AG20443 (cell line): ENCODE measurements around the gene HEXD.
"Not testable (repeated sequence)": the region's sequence is repeated elsewhere in the genome, so short reads cannot be mapped to it uniquely, and the experiment has no call there.

ENCODE experiments used
- DNase-seq: peaks from one replicate; pipeline ENCODE4 v3.0.0; 2012; ENCODE audit warnings: low spot score, mixed read lengths

HEXD gene

DNA sequence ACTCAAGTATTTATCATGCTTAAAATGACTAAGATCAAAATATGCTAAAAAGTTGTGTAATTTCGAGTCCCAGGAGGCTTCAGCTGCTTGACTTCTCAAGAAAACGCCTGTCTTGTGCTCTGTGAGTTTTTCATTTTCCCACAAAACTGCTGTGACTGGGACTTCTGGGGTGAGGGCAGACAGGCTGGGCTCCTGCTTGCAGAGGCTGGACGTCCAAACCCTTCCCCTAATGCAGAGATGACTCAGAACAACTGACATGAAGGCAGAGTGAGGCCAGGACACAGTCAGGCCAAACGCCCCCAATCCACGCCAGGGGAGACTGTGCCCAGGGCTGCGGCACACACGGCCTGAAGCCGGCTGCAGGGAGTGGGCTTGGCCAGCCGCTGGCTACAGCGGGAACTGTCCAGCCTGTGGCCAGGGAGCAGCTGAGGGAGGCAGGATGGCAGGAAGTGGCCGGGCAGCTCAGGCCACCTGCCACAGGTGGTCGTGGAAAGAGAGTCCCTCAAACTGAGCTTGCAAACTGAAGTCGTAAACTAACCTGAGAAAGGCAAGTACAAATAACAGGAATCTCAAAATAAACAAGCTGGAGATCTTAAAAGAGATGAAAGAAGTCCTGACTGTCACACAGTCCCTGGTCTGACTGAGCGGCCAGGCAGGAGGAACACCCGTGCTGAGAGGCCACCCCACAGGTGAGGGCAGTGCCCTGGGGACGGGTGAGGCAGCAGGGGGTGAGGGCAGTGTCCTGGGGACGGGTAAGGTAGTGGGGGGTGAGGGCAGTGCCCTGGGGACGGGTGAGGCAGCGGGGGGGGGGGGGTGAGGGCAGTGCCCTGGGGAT, 21.3 kb upstream of the HEXD start:
- DNase-seq: peak; percentile 89

DNA sequence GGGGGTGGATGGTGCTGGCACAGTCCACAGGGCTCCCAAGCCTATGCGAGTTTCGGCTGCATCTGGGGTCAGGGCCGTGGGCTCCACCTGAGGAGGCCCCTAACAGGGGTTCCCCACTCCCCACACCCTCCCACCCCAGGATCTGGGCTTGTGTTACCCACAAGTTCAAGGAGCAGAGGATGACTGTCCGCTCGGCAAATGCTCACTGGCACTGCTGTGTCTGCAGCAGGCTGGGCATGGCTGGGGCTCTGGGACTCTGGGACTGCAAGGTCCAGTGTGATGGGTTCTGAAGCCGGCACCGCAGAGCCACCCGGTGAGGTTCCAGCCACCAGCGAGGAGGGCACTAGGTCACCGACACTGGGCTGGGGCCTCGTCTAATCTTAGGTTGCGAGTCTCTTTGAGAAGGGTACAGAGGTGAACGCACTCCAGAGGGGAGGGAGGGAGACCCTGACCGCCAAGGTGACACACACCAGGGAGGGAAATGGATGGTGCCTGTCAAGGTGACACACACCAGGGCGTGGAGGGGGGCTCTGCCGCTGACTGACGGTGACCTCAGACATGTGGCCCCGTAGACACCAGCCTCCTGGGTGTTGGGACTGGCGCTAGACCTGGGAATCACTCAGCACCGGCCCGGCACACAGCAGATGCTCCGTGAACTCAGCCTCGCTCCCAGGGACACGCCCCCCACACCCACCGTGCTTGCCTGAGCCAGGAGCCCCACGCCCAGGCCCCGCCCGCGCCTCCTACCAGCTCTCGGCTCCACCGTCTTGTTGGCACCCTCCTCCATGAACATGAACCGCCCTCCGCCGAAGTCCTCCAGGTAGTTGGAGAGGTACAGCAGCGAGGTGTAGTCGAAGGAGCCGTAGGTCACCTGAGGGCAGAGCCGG, 20.5 kb upstream of the HEXD start:
- no peak for DNase-seq

DNA sequence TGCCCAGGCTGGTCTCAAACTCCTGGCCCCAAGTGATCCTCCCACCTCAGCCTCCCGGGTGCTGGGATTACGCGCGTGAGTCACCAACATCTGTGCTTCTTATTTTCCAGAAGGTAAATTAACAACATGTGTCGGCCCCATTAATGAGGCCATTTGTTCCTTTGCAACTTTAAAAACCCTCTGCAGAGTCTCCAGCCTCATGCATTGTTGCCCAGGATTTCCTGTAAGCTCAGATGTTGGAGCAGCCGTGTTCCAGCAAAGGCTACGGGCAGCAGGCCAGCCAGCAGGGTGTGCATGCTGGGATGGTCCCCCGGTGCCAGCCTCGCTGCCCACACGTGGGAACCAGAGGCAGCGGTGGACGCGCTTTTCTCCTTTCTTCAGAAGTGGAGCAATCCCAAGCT, 19.1 kb upstream of the HEXD start:
- DNase-seq: peak; percentile 79

DNA sequence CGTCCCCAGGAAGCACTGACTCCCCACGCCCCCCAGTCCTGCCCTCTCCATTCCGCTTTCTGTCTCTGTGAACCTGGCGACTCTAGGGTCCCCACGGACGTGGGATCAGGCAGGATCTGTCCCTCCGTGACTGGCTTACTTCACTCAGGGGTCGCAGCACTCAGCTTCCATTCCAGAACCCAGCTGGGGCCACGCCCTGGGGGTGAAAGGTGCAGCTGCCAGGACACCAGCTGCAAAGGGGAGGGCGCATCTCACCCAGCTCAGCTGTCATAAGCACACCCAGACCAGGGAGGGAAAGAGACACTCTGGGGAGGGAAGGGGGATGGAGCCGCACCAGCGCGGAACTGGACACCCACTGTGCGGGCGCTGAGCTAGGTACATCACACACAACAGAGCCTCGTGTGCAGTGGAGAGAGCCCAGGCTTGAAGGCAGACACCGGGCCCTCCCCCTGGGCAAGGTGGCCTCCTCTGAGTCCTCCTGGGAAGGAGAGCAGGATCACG, 18.5 kb upstream of the HEXD start:
- DNase-seq: no peak

DNA sequence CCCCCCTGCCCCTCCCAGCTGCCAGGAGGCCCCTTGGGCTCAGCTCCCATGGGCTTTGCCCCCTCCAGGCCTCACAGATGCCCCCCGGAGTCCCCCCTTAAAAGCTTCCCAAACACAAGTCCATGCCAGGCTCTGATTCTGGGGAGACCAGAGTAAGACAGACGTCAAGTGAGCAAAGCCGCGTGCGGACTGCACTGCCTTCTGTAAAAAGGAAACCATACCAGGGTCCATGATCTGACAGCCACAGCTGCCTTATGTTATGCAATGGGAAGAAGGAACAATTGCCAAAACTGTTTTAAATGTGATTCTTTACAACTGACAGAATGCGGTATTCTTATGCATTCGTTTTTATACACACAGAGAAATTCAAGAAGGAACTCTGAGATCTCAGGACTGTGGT, 17.9 kb upstream of the HEXD start:
- DNase-seq: no peak

DNA sequence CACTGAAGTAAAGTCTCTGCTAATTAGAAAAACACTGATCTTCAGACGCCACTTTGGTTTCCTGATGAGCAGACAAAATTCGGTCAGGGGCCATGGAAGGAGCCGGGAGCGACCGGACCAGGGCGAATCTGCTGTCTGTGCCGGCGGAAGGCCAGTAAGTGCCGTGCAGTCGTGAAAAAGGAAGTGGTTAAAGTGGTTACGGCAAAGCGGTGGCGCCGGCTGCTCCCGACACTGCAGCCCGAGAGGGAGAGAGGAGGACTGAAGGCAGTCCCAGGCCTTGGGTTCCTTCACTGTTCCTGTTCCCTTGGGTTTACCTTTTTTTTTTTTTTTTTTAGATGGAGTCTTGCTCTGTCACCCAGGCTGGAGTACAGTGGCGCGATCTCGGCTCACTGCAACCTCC, 17.3 kb upstream of the HEXD start:
- peak; percentile 77 for DNase-seq

DNA sequence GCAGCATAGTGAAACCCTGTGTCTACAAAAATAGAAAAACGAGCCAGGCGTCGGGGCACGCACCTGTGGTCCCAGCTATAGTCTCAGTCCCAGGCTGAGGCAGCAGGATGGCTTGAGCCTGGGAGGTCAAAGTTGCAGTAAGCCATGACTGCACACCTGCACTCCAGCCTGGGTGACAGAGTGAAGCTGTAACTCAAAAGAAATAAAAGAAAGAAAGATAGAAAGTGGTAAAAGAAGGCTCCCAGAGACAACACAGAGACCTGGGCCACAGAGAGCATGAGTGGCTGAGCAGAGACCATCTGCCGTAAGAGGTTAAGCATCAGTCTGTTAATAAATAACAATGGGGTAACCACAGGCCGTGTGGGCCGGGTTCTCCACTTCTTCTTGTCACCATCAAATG, 15.3 kb upstream of the HEXD start:
- DNase-seq: no peak

DNA sequence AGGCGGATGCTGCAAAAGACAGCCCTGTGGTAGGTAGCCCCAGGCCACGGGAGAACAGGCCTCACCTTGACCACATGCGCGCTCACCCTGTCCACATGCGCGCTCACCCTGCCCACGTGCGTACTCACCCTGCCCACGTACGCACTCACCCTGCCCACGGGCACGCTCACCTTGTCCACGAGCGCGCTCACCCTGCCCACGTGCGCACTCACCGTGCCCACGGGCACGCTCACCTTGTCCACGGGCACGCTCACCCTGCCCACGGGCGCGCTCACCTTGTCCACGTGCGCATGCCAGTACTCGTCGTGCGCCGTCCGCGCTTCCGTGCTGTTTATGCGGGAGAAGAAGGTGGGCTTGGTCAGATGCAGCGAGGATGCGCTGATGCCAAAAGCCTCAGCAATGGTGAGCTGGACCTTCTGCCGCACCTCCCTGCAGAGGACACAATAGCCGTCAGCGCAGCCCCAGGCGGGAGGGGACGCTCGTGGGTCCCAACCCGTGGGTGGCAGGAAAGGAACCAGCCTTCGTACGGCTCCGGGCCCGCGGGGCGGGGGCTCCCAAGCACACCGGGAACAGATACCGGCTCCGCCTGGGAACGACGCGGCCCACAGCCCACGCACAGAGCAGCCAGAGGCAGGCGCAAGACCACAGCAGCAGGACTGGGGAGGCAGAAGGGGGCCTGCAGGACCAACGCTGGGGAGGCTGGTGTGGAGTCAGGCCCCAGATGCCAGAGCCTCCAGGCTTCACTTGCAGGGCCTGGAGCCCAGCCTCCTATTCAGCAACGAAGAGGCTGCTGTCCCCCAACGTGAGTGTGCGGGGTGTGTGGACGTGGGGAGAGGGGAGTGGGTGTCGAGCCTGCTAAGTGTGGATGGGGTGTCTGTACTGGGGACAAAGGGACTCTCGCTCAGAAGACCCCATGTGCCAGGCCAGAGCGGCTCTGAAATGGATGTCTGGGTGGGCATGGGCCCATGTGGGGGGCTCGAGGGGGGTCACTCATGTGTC, 14.2 kb upstream of the HEXD start:
- DNase-seq: no peak

DNA sequence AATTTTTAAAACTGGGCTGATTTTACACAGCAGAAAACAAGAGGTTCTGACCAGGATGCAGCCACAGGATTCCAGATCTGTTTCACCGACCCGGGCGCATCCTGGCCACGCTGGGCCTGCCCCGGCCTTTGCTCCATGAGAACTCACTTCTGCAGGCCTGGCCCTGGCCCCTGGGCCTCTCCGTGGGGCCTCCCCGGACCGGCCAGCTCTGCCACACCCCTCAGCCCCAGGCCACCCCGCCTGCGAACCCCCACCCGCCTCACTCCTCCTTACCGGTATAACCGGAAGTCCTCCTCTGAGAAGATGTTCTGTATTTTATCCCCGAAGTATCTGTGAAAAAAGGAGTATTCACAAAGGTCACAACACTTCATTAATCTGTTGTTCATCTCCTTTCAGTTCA, 13.1 kb upstream of the HEXD start:
- DNase-seq: no peak

DNA sequence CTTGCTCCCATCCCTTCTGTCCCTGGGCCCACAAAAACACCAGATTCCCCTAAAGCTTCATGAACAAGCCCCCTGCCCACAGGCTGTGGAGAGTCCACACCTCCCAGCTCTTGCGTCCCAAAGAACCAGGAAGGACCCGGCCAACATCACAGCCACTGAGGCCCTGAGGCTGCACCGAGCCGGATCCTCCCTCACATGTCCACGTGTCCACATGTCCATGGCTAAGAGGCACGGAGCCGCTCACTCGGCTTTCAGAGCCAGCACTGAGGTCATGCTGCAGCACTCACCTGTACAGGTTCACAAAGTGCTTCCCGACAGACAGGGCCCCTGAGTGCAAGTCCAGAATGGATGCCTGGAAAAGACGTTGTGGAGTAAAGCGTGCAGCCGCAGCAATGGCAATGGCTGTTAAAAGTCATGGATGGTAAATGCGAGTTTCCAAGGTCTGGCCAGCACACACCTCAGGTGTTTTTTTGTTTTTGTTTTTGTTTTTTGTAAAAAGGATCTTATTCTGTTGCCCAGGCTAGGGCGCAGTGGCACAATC, 11.9 kb upstream of the HEXD start:
- DNase-seq: no peak

DNA sequence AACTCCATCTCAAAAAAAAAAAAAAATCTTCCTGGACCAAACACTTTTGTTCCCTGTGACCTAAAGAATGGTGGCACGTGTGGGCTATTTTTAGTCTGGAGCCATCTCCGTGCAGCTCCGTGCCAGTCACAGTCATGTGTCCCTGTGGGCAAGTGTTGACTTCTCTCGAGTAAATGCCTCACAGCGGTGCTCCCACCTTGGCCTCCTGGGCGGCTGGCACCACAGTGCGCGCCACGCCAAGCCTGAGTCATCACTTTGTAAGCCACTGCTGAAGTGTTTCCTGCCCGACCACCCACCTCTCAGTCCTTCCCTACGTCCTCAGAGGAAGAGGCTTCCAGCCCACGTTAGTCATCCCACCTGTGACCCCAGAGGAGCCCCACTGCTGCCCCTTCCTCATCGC, 10.9 kb upstream of the HEXD start:
- no peak for DNase-seq

DNA sequence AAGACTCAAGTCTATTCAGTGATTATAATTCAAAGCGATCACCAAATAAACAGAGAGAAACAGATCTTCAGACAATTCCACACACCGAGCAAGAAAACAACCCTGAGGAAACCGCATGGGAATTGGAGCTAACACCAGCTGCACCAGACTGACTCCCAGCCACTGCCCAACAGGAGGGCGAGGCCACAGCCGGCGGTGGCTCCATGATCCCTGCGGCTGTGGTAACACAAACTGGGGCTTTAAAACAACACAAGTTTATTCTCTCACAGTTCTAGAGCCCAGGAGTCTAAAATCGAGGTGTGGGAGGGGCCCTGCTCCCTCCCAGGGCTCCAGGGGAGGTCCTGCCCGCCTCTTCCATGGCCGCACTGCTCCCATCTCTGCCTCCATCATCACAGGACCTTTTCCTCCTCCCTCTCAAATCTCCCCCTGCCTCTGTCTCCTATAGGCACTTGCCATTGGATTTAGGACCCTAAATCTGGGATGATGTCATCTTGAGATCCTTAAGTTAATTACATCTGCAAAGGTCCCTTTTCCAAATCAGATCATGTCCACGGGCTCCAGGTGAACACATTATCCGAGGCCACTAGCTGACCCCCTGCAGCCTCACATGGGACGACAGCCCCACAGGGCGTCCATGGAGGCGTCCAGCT, 9.7 kb upstream of the HEXD start:
- DNase-seq: no peak

DNA sequence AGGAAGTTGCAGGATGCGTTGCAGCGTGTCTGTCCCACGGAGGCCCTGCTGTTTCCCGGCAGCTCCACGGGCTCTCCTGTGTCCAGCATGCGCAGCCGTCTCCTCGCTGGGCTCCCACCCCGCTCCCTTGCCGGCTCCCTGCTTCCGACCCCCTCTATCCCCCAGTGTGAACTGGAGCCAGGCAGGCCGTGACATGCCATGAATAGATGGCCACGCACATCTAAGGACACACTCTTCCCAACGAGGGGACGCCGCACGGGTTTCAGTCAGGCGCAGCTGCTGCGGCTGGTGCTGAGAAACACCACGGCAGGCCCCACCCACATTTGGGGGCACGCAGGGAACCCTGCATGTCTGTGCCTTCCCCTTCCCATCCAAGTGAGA, 9.2 kb upstream of the HEXD start:
- DNase-seq: no peak

DNA sequence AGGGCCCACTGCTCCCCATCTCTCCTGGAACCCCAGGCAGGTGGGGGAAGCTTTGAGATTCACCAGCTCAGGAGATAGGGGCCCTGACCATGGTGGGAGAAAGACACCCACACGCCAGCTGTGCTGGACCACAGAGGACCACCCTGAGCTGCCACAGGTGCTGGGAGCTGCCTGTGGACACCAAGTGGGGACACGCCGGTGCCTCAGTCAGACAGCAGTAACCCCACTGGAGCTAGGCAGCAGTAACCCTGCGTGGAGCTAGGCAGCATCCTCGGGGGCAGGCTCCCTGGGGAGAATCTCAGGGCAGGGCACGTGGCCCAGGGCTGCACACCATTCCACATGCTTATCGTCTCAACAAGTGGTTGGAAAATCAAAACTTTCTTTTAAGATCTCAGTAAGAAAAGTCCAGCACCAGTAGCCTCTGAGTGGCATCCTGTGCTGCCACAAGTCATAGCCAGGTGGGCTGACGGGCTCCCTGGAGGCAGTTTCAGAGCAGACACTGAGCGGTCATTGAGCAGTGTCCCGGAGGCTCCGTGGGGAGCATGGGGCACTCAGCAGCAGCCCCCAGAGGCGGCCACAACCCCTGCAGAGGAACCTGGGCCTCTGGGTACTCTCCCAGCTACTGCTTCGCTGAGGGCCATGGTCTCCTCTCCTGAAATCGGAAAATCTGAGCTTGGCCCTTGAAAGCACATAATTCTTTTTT, 8.0 kb upstream of the HEXD start:
- no peak for DNase-seq

DNA sequence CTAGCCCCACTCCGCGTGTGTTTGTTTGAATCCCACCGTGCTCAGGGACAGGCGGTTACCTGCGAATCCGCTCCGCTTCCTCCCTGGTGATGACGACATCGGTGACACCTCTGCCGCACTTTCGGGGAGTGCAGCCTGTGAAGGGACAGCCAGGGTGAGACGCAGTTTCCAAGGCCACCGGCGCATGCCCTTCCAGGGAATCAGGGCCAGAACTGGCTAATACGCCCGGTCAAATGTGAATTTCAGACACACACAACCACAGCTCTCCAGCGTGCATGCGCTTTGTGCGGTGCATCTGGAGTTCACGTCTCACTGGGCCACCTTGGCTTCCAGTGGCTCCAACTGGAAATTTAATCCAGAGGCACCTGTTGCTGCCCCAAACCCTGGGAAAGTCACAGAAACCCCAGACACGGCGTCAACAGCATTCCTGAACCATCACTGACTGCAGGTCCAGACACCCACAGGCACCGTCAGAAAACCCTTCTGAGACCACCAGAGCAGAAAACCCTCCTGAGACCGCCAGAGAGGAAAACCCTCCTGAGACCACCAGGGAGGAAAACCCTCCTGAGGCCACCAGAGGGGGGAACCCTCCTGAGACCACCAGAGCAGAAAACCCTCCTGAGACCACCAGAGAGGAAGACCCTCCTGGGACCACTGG, 6.6 kb upstream of the HEXD start:
- DNase-seq: no peak

DNA sequence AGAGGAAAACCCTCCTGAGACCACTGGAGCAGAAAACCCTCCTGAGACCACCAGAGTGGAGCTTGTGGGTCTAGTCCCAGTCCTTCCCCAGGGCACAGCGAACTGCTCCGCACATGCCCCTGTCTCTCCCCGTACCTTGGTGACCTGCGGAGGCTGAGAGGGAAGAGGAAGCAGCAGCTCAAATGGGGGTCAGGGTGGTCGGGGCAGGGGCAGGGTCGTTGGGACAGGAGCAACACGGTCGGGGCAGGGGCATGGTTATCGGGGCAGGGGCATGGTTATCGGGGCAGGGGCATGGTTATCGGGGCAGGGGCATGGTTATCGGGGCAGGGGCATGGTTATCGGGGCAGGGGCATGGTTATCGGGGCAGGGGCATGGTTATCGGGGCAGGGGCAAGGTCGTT, 6.1 kb upstream of the HEXD start:
- DNase-seq: not testable (repeated sequence)

DNA sequence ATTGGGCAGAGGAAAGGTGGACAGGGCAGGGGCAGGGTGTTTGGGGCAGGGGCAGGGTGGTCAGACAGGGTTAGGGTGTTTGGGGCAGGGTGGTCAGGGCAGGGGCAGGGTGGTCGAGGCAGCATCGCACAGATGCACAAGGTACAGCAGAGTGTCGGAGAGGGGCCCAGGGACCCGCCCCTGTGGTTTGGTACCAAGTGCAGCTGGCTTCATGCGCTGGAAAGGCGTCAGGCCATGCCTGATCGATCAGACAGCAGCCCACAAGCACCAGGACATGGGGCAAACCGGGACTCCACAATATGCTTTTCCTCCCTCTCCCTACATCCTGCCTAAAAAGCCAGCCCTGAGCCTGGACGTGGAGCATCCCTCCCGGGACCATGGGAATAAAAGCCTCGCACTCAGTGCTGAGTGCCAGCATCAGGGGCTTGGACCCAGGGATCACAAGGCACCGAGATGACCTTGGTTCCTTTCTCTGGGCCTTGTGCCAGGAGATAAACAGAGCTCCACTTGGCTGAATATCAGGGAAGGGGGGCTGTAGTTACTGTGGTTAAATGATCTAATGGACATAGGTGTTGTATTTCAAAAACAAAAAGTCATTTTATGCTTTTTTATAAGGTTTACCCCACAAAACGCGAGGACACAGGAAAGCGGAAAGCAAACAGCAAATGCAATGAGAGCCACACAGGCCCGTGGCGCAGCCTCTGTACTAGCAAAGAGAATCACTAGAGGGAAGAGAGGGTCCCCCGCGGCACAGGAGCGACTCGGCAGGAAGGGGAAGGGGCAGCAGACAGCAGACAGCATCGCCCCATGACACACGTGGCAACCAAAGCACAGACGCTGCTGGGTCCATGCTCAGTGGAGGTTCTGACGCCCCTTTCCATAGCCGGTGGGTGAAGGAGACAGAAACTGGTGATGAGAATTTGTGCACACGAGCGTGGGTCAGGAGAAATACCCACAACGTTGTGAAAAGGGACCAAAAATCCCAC, 5.3 kb upstream of the HEXD start:
- no peak for DNase-seq

DNA sequence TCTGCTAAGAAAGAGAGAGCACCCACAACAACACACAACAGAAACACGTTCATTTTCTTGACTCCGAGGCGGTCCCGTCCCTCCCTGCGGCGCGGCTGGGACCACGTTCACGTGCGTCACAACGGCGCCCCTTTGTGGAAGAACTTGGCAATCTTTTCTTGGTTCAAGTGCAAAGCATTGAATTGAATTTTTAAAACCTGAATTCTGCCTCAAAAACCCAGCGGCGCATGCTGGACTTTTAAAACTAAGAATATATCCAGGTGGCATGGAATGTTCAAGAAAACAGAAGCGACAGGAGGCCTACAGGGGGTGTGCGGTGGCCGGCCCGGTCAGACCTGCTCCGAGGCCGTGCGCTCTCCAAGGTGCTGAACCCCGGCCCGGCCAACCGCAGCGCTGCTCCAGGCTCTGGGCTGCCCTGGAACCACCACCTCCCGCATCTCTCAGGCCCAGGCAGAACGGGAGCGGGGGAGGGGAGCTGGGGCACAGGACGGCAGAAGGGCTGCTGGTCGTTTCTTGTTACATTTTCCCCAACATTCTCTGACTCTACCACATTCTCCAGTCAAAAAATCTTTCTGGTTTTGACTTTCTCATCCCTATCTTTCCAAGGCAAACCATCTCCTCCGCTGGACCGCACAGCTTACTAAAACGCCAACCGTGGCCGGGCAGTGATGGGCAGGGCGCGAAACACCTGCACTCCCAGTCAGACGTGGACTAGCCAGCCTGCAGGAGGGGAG, 3.4 kb upstream of the HEXD start:
- peak; percentile 90 for DNase-seq
